GM18870 (cell line): Measurements from ENCODE around the gene FMNL3.
"Not testable (repeated sequence)": the region's sequence is repeated elsewhere in the genome, so short reads cannot be mapped to it uniquely, and the experiment has no call there.

Experiments used
- ATAC-seq: cut with Tn5 transposase; IDR thresholded peaks from one replicate; pipeline ENCODE4 v1.9.1; 2021; ENCODE audit warnings: moderate library complexity; ENCODE audit not compliant: unreplicated experiment

Gene FMNL3

GRCh38 chr12:49713952-49714351 lies 6.7 kb upstream of the FMNL3 start:
- not testable (repeated sequence) for ATAC-seq

GRCh38 chr12:49708851-49709250 lies 1.6 kb upstream of the FMNL3 start:
- no peak for ATAC-seq

- peak; percentile 4 for ATAC-seq
Observed at GRCh38 chr12:49707812-49708147, 575 bp upstream of the FMNL3 start.

DNA sequence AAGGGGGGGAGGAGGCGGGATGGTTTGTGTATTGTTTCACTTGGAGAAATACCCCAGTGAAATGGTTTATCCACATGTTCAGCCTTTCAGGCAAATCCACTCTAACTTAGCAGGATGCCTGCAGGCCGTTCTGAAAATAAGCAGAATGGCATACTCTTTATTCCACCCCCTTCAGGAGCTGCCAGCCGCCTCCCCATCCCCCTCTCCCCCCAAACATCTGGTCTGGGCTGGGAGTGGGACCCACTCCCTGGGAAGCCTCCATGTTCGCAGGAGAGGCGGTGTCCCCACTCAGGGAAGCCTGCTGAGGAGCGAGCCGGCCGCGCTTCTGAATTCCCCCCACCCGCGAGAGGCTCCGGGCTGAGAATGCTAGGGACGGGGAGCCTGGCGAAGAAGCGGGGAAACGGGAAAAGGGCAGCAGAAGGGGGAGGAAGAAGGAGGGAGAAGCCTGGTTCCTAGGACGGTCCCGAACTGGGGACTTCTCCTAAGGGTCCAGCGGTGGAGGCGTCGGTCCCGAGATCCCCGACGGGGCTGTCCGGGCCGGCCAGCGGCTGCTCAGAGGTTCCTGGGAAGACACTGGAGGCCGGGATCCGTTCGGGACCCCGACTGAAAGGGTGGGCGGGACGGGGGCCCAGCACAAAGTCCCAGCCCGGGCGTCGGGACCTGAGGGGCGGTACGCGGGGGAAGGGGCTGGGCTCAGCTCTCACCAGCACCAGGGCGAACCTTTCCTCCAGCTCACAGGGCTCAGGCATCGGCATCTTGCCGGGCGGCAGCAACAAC lies 666 bp downstream of the FMNL3 start:
- ATAC-seq, result no peak

DNA sequence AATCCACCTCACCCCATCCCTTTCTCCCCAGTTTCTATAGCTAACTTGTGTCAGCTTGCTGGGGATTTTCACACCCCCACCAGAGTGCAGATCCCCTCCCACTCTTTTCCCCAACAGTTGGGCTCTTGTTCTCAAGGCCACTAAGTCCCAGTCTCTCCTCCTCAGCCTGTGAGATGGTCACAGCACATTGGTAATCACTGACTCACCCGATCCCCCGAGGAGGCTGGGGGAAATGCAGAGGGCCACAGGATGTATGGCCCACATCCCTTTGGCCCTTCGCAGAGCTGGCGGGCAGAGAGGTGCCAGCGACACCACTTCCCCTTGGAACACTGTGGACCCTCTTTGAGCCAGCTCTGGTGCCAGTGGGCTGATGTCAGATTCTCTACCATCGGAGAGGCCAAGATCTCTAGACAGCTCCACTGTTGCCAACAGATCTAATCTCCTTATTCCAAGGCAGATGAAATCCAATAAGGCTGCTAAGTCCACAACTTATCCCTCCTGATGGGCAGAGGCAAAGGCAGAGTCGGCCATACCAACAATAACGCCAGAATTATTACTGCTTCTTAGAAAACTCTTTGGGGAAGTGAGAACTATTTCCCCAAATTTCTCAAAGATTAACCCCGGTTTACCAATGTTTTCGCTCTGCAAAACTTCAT lies 1.6 kb downstream of the FMNL3 start:
- ATAC-seq, result no peak

DNA sequence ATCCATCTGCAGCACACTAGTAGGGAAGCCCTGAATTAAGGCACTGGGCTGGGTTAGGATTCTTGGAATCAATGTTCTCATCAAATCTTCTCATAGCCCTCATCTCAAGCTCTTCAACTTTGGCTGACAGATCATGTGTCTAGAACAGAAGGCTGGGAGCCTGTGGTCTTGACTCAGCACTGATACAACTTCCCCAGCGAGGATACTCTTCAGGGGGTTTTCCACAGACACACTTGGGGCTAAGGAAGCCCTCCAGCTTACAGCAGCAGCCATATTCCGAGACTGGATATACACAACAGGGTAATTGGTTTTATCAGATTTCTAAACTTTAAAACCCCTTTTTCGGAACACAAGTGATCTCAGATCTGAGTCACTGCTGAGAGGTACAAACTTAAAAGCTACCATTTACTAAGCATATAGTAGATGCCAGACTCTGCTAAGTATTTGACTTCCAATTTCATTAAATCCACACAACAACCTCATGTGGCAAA lies 3.5 kb downstream of the FMNL3 start:
- no peak for ATAC-seq

- ATAC-seq, result no peak
Observed at GRCh38 chr12:49702676-49703215, 4.5 kb downstream of the FMNL3 start.

GRCh38 chr12:49702009-49702408 lies 5.2 kb downstream of the FMNL3 start:
- ATAC-seq, result no peak

GRCh38 chr12:49698619-49699545 lies 8.3 kb downstream of the FMNL3 start:
- ATAC-seq, result peak; percentile 70

DNA sequence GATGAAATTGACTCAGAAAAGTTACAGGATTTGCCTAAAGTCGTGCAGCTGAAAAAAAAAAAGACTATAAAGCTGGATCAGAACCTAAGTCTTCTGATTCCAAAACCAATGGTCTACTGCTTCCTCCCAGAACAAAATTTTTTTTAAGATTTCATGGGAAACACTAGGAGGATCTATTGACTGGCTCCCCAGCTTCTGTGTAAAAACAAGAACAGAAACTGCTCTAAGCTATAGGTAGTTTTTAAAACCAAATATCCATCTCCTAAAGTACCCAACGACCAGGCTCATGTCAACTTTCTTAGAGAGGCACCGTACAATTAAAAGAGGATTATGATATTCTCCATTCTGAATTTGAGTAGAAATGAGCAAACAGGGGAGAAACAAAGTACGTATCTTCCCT lies 9.4 kb downstream of the FMNL3 start:
- ATAC-seq, result no peak

GRCh38 chr12:49696723-49697122 lies 10.5 kb downstream of the FMNL3 start:
- no peak for ATAC-seq

GRCh38 chr12:49693931-49694444 lies 13.2 kb downstream of the FMNL3 start:
- no peak for ATAC-seq

- ATAC-seq, result no peak
Observed at GRCh38 chr12:49692851-49693250, 14.4 kb downstream of the FMNL3 start.

GRCh38 chr12:49689785-49690184 lies 17.4 kb downstream of the FMNL3 start:
- no peak for ATAC-seq

DNA sequence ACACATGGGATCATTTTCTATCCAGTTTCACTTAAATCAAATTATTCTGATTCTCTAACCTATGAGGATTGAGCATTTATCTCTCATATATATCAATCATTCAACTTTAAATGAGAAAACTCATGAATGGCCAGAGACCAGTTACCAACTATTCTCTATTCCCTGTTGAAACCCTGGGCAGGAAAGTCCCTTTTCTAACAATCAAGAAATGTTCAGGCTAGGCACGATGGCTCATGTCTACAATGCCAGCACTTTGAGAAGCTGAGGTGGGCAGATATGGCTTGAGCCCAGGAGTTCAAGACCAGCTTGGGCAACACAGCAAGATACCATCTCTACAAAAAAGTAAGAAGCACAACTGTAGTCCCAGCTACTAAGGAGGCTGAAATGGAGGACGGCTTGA lies 18.0 kb downstream of the FMNL3 start:
- ATAC-seq, result no peak

GRCh38 chr12:49687941-49688340 lies 19.3 kb downstream of the FMNL3 start:
- no peak for ATAC-seq

DNA sequence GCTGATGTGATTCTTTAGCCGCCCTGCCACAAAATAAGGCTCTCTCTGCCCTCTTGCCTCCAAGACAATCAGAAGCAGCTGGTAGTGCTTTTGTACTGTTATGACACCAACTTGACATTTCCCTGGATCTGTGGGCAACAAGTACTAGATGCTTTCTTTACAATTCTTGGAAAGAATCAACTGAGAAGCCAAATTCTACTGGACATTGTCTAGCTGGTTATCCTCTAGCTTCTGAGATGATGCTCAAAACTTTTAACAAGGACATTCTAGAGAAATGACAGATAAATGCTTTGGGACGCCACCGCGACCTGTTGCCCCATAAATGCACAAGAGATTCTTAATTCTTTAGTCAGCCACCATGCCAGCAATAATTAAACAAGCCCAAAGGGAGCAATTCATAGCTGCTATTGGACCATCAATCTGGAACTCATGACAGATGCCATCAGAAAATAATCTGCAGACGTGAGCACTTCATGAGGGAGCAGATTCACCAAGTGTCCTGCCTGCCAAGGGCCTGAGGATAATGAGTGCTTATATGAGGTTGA lies 22.8 kb downstream of the FMNL3 start:
- no peak for ATAC-seq

GRCh38 chr12:49683599-49684309 lies 23.5 kb downstream of the FMNL3 start:
- no peak for ATAC-seq

GRCh38 chr12:49680075-49680474 lies 27.1 kb downstream of the FMNL3 start:
- no peak for ATAC-seq

DNA sequence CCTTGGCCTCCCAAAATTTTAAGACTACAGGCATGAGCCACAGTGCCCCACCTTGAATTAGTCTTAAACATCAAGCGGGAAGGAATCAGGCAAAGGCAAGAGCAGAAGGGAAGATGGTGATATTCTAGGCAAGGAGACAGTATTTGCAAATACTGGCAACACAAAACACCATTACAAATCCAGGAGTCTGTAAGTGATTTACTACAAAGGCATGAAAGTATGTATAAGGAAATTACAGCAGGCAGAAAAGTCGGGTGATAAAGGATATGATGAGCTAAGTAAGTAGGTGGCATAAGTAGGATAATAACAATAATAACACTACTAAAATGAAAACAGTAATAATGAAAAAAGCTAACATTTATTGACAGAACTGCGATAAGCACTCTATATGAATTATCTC lies 28.5 kb downstream of the FMNL3 start:
- ATAC-seq, result no peak
